HCT116 (cell line): Measurements from ENCODE around the gene NHERF2. TPM values are rescaled to one million over a fixed set of nuclear protein-coding genes. Genes with fewer than 3 reads are reported as not detected.
A peak's percentile ranks its signal among the peaks of the same experiment; 100 is the strongest.

Experiments
- ATAC-seq: fragments of 200-7000 bp; cut with Tn5 transposase; 2 replicates; pipeline ENCODE4 v1.9.1; 2020; ENCODE audit warnings: mild to moderate bottlenecking, moderate library complexity
- BruUV-seq: library from RNA; stranded (reverse); fragments of 400-500 nt; replicated peaks from 2 replicates; lab custom pipeline; 2021; lab: Mats Ljungman, UMichigan
- CTCF ChIA-PET: fragments of 300-600 bp; sonication (Branson Sonifier 250); formaldehyde crosslinking; loops from one replicate; lab custom pipeline; 2021; ENCODE audit warnings: antibody characterized with exemption; lab: Charles Lee
- POLR2A ChIA-PET: fragments of 300-600, 350-600 bp; sonication (Branson Sonifier 250); formaldehyde crosslinking; loops from one replicate; lab custom pipeline; 2021; ENCODE audit warnings: antibody characterized with exemption; lab: Charles Lee
- RAD21 ChIA-PET, 2 experiments: fragments of 300-600 bp; sonication (Branson Sonifier 250); formaldehyde crosslinking; loops; one replicate each; lab custom pipeline; 2023; ENCODE audit warnings: low total read pairs in 2 of 2; ENCODE audit not compliant: uncharacterized antibody in 2 of 2, unreplicated experiment in 2 of 2, low non-redundant PET in 1 of 2; lab: Charles Lee
- DNase-seq: peaks from one replicate; pipeline ENCODE4 v3.0.0-alpha.2; 2010; ENCODE audit warnings: low read depth, low spot score
- H2AFZ ChIP-seq: fragments of 200-600 bp; shearing (Covaris generic), sonication (generic); 2 replicates; pipeline ENCODE4 v1.6.1; 2017; ENCODE audit warnings: low read depth, mixed run types, mixed read lengths, antibody characterized with exemption, low read length; ENCODE audit not compliant: poor library complexity, severe bottlenecking
- H3K27ac ChIP-seq: 2 replicates; pipeline ENCODE4 v1.5.1; 2012; ENCODE audit warnings: low read depth, low read length
- H3K27me3 ChIP-seq: fragments of 200-600 bp; sonication (generic); 2 replicates; pipeline ENCODE4 v1.6.1; 2016; ENCODE audit warnings: mixed run types, low read length, mixed read lengths; ENCODE audit not compliant: insufficient read depth
- H3K36me3 ChIP-seq, 2 experiments: fragments of 200-500 bp in 1 of 2; fragments of 200-600 bp in 1 of 2; sonication (Bioruptor generic) in 1 of 2; sonication (generic) in 1 of 2; 2 replicates each; pipeline versions ENCODE4 v1.5.1 to v1.6.1; 2014 to 2016; ENCODE audit warnings: low read length in 2 of 2, inconsistent platforms in 1 of 2, mixed read lengths in 1 of 2, mixed run types in 1 of 2; ENCODE audit not compliant: insufficient read depth in 2 of 2, control insufficient read depth in 1 of 2
- H3K4me1 ChIP-seq, 2 experiments: fragments of 200-600 bp in 1 of 2; sonication (generic) in 1 of 2; 2 replicates each; pipeline versions ENCODE4 v1.5.1 to v1.6.1; 2012 to 2017; ENCODE audit warnings: low read length in 2 of 2, inconsistent platforms in 1 of 2, mild to moderate bottlenecking in 1 of 2, mixed read lengths in 1 of 2, mixed run types in 1 of 2, moderate library complexity in 1 of 2; ENCODE audit not compliant: insufficient read depth in 2 of 2, control insufficient read depth in 1 of 2
- H3K4me2 ChIP-seq: fragments of 200-600 bp; sonication (generic); 2 replicates; pipeline ENCODE4 v1.6.1; 2017; ENCODE audit warnings: mixed run types, low read length, mixed read lengths
- H3K4me3 ChIP-seq, 2 experiments: fragments of 200-600 bp in 1 of 2; sonication (generic) in 1 of 2; replicated peaks in 1 of 2; 2 replicates each; pipeline ENCODE4 v1.5.1; 2011 to 2016; ENCODE audit warnings: low read length in 2 of 2, control low read depth in 1 of 2, low read depth in 1 of 2, mild to moderate bottlenecking in 1 of 2, mixed read lengths in 1 of 2, mixed run types in 1 of 2
- H3K79me2 ChIP-seq: fragments of 200-600 bp; sonication (generic); 2 replicates; pipeline ENCODE4 v1.6.1; 2017; ENCODE audit warnings: mild to moderate bottlenecking, mixed run types, low read length, moderate library complexity, mixed read lengths; ENCODE audit not compliant: insufficient read depth
- H3K9ac ChIP-seq: fragments of 200-600 bp; sonication (generic); 2 replicates; pipeline ENCODE4 v1.6.1; 2016; ENCODE audit warnings: low read length, mixed read lengths
- H3K9me2 ChIP-seq: fragments of 200-600 bp; sonication (generic), shearing (Covaris generic); 2 replicates; pipeline ENCODE4 v1.6.1; 2017; ENCODE audit warnings: mixed run types, mild to moderate bottlenecking, moderate library complexity; ENCODE audit not compliant: insufficient read depth
- H3K9me3 ChIP-seq, 2 experiments: fragments of 200-500 bp in 1 of 2; fragments of 200-600 bp in 1 of 2; sonication (Bioruptor generic) in 1 of 2; sonication (generic) in 1 of 2; 2 replicates each; pipeline ENCODE4 v1.6.1; 2014 to 2017; ENCODE audit warnings: low read length in 2 of 2, mixed read lengths in 2 of 2, inconsistent platforms in 1 of 2, low read depth in 1 of 2, mild to moderate bottlenecking in 1 of 2, mixed run types in 1 of 2, moderate library complexity in 1 of 2; ENCODE audit not compliant: control insufficient read depth in 1 of 2, insufficient read depth in 1 of 2
- H4K20me1 ChIP-seq: fragments of 200-600 bp; sonication (generic), shearing (Covaris generic); 2 replicates; pipeline ENCODE4 v1.6.1; 2017; ENCODE audit warnings: mixed run types, mild to moderate bottlenecking, moderate library complexity; ENCODE audit not compliant: insufficient read depth
- EZH2 ChIP-seq: fragments of 200-600 bp; sonication (generic); IDR thresholded peaks from 2 replicates; pipeline ENCODE4 v1.6.1; 2017; ENCODE audit warnings: antibody characterized with exemption, mixed run types
- MAX ChIP-seq: IDR thresholded peaks from 2 replicates; pipeline ENCODE4 v1.6.1; 2012
- RAD21 ChIP-seq: IDR thresholded peaks from 2 replicates; pipeline ENCODE4 v1.6.1; 2012; ENCODE audit warnings: low read depth, mild to moderate bottlenecking
- SRF ChIP-seq: IDR thresholded peaks from 2 replicates; pipeline ENCODE4 v1.6.1; 2012; ENCODE audit warnings: low read depth
- ZFX ChIP-seq: fragments of 450-650 bp; IDR thresholded peaks from 2 replicates; pipeline ENCODE4 v1.6.1; 2017
- intact Hi-C: fragments of 100-400 bp; cut with micrococcal nuclease; formaldehyde crosslinking; loops from 2 replicates; pipeline ENCODE4 v1.10.0; 2022
- total RNA-seq: library from RNA; stranded (reverse); gene quantifications from one replicate; pipeline ENCODE4 v1.2.1, GENCODE V29; 2021; ENCODE audit not compliant: unreplicated experiment

NHERF2 gene
- total RNA-seq, 1 experiment from 2014 or later, result 58.4 TPM

GRCh38 chr16:2008631-2009163, 18.0 kb upstream of the NHERF2 start:
- ATAC-seq (no peak), DNase-seq (no peak)
- Histone ChIP-seq H3K9me3 (no peaks in the 10 kb centered on the region), H3K79me2 (peaks cover 65% of the 10 kb centered on the region), H3K27ac (peak overlapping the region; percentile 92), H3K4me2 (peak overlapping the region; percentile 92), H3K36me3 (0 out of 4 replicates have a peak, but pooled peaks cover 0 to 7% of the 10 kb centered on the region in 2 experiments), H3K9ac (peak overlapping the region; percentile 97), H3K27me3 (no peaks in the 10 kb centered on the region), H2AFZ (no peak overlapping the region), H3K4me1 (peaks cover 28 to 58% of the 10 kb centered on the region in 2 experiments), H4K20me1 (peaks cover 9% of the 10 kb centered on the region; the same call in 1 of the 2 replicates), H3K4me3 (peak overlapping the region; percentile 79 to 87), H3K9me2 (no peaks in the 10 kb centered on the region)
- ChIA-PET CTCF (interaction anchor here (1.2 kb wide), 1 partner anchor 132 kb away, joined by 5 read pairs; no protein-coding TSS in a partner anchor), RAD21 (interaction anchor here in 1 of 2 experiments (0.6 kb wide), 1 partner anchor 51 kb away, joined by 4 read pairs; no protein-coding TSS in a partner anchor), POLR2A (interaction anchor here (1.0 to 1.4 kb wide), 2 partner anchors 11 kb away, joined by 3 read pairs; partner anchors contain the start of gene NPW)
- TF ChIP-seq RAD21 (no peak), SRF (no peak), MAX (peak; percentile 42)
- intact Hi-C loops, result no loop called here
- no TSS peak for BruUV-seq

- Histone ChIP-seq H3K9ac (peak overlapping the region; percentile 97), H4K20me1 (peaks cover 9% of the 10 kb centered on the region; the same call in 1 of the 2 replicates), H3K9me2 (no peaks in the 10 kb centered on the region), H3K27ac (peak overlapping the region; percentile 92), H3K4me3 (peak overlapping the region; percentile 79 to 87), H3K79me2 (peaks cover 62% of the 10 kb centered on the region), H3K9me3 (no peaks in the 10 kb centered on the region), H3K4me1 (peaks cover 25 to 54% of the 10 kb centered on the region in 2 experiments), H2AFZ (no peak overlapping the region), H3K36me3 (0 out of 4 replicates have a peak, but pooled peaks cover 0 to 7% of the 10 kb centered on the region in 2 experiments), H3K4me2 (peak overlapping the region; percentile 92), H3K27me3 (no peaks in the 10 kb centered on the region)
- ChIA-PET POLR2A (no interaction called here), CTCF (no interaction called here), RAD21 (no interaction called here)
- no peak for TF ChIP-seq EZH2
- peak; percentile 87; the same call in 1 of the 2 replicates for TF ChIP-seq ZFX
- BruUV-seq, result no TSS peak
- DNase-seq (no peak), ATAC-seq (peak; percentile 39)
- intact Hi-C loops, result no loop called here
Observed at GRCh38 chr16:2009164-2009711, 17.5 kb upstream of the NHERF2 start.
